HFFc6 (cell line): ENCODE data around the gene CPNE4. TPM values are rescaled to one million over a fixed set of nuclear protein-coding genes. Genes with fewer than 3 reads are reported as not detected.

Experiments used
- DNase-seq: peaks from one replicate; pipeline ENCODE4 v3.0.0-alpha.2; 2018
- H3K27ac Mint-ChIP-seq: 2 replicates; pipeline ENCODE4 v1.8.0; 2020; ENCODE audit warnings: mild to moderate bottlenecking, mixed read lengths
- H3K27me3 Mint-ChIP-seq: 2 replicates; pipeline ENCODE4 v1.8.0; 2021; ENCODE audit warnings: mild to moderate bottlenecking, moderate library complexity, mixed read lengths; ENCODE audit not compliant: insufficient read depth
- H3K36me3 Mint-ChIP-seq: 2 replicates; pipeline ENCODE4 v1.8.0; 2021; ENCODE audit warnings: low read depth, mixed read lengths
- H3K4me1 Mint-ChIP-seq: 2 replicates; pipeline ENCODE4 v1.8.0; 2020; ENCODE audit warnings: low read depth, mixed read lengths
- H3K4me3 Mint-ChIP-seq: 2 replicates; pipeline ENCODE4 v1.8.0; 2020; ENCODE audit warnings: mild to moderate bottlenecking, moderate library complexity, mixed read lengths
- H3K9me3 Mint-ChIP-seq: 2 replicates; pipeline ENCODE4 v1.8.0; 2020; ENCODE audit warnings: mild to moderate bottlenecking, mixed read lengths
- CTCF ChIP-seq: fragments of 200-600 bp; sonication (generic); IDR thresholded peaks from 2 replicates; pipeline ENCODE4 v1.5.0; 2021; ENCODE audit warnings: antibody characterized with exemption, mild to moderate bottlenecking
- total RNA-seq, 6 experiments: library from RNA; stranded (reverse); fragmentation: NEBNext Ultra II Directional; extraction: Animal tissue kit (Norgen Biotek cat#: 25700); gene quantifications; 2 replicates in 1 of 6; 3 replicates in 5 of 6; pipeline ENCODE4 v1.2.3, GENCODE V29; 2021

The CPNE4 gene
- total RNA-seq, 6 experiments from 2014 or later = not detected

GRCh38 chr3:131714585-131715220 is 320.1 kb downstream of the CPNE4 start:
- H3K9me3 Mint-ChIP-seq = no peaks in the 10 kb centered on the region
- no peak overlapping the region for H3K4me3 Mint-ChIP-seq
- peaks cover 16% of the 10 kb centered on the region for H3K4me1 Mint-ChIP-seq
- DNase-seq = no peak
- H3K27ac Mint-ChIP-seq = no peak overlapping the region
- no peaks in the 10 kb centered on the region; the same call in 1 of the 2 replicates for H3K27me3 Mint-ChIP-seq
- H3K36me3 Mint-ChIP-seq = no peaks in the 10 kb centered on the region
- no peak for TF ChIP-seq CTCF

- Mint-ChIP-seq H3K36me3 (no peaks in the 10 kb centered on the region), H3K9me3 (no peaks in the 10 kb centered on the region), H3K4me3 (no peak overlapping the region), H3K27ac (no peak overlapping the region), H3K27me3 (no peaks in the 10 kb centered on the region; the same call in 1 of the 2 replicates), H3K4me1 (peaks cover 18% of the 10 kb centered on the region)
- TF ChIP-seq CTCF = no peak
- DNase-seq = no peak
These were observed 321.2 kb downstream of the CPNE4 start for GRCh38 chr3:131713416-131714123.

GRCh38 chr3:131712662-131713061 is 322.2 kb downstream of the CPNE4 start:
- H3K4me3 Mint-ChIP-seq = no peak overlapping the region

GRCh38 chr3:131711114-131711768 is 323.6 kb downstream of the CPNE4 start:
- no peak for DNase-seq
- Mint-ChIP-seq H3K27ac (no peak overlapping the region), H3K27me3 (no peaks in the 10 kb centered on the region; the same call in 1 of the 2 replicates), H3K4me1 (peaks cover 33% of the 10 kb centered on the region), H3K36me3 (no peaks in the 10 kb centered on the region), H3K9me3 (no peaks in the 10 kb centered on the region), H3K4me3 (no peak overlapping the region)
- TF ChIP-seq CTCF = no peak

More at GRCh38 chr3:131712662-131713061, 322.2 kb downstream of the CPNE4 start:
- TF ChIP-seq CTCF = no peak
- Mint-ChIP-seq H3K9me3 (no peaks in the 10 kb centered on the region), H3K36me3 (no peaks in the 10 kb centered on the region), H3K4me1 (peaks cover 27% of the 10 kb centered on the region), H3K27ac (no peak overlapping the region), H3K27me3 (no peaks in the 10 kb centered on the region; the same call in 1 of the 2 replicates)
- DNase-seq = no peak

GRCh38 chr3:131708241-131708640 is 326.6 kb downstream of the CPNE4 start:
- TF ChIP-seq CTCF = no peak
- H3K27ac Mint-ChIP-seq = peak overlapping the region; percentile 1; the same call in 1 of the 2 replicates

More at GRCh38 chr3:131708241-131708640, 326.6 kb downstream of the CPNE4 start:
- Mint-ChIP-seq H3K9me3 (no peaks in the 10 kb centered on the region), H3K4me3 (no peak overlapping the region), H3K4me1 (peaks cover 37% of the 10 kb centered on the region), H3K27me3 (no peaks in the 10 kb centered on the region; the same call in 1 of the 2 replicates), H3K36me3 (no peaks in the 10 kb centered on the region)
- DNase-seq = peak; percentile 47
